Neural cell (in vitro differentiated cells): ENCODE data around the gene TTC21A.

Experiments used
- CTCF ChIP-seq: fragments of 450-650 bp; IDR thresholded peaks from 2 replicates; pipeline ENCODE4 v1.5.1; 2014; ENCODE audit warnings: antibody characterized with exemption, mild to moderate bottlenecking, moderate library complexity; ENCODE audit not compliant: poor library complexity, severe bottlenecking
- MXI1 ChIP-seq: fragments of 450-650 bp; conservative IDR thresholded peaks from 2 replicates; pipeline ENCODE4 v1.6.1; 2014; ENCODE audit warnings: antibody characterized with exemption, mild to moderate bottlenecking; ENCODE audit not compliant: poor library complexity, severe bottlenecking
- POLR2AphosphoS5 ChIP-seq: IDR thresholded peaks from 2 replicates; pipeline ENCODE4 v1.6.1; 2012
- RAD21 ChIP-seq: fragments of 450-650 bp; conservative IDR thresholded peaks from 2 replicates; pipeline ENCODE4 v1.6.1; 2014; ENCODE audit warnings: antibody characterized with exemption, mild to moderate bottlenecking, moderate library complexity

GRCh38 chr3:39164414-39164813 is 56.9 kb downstream of the TTC21A start:
- no peak for TF ChIP-seq CTCF
- no peak for TF ChIP-seq RAD21
- TF ChIP-seq POLR2AphosphoS5: no peak
- TF ChIP-seq MXI1: no peak
